Measurements from ENCODE around the gene PTGDS.

The PTGDS gene

DNA sequence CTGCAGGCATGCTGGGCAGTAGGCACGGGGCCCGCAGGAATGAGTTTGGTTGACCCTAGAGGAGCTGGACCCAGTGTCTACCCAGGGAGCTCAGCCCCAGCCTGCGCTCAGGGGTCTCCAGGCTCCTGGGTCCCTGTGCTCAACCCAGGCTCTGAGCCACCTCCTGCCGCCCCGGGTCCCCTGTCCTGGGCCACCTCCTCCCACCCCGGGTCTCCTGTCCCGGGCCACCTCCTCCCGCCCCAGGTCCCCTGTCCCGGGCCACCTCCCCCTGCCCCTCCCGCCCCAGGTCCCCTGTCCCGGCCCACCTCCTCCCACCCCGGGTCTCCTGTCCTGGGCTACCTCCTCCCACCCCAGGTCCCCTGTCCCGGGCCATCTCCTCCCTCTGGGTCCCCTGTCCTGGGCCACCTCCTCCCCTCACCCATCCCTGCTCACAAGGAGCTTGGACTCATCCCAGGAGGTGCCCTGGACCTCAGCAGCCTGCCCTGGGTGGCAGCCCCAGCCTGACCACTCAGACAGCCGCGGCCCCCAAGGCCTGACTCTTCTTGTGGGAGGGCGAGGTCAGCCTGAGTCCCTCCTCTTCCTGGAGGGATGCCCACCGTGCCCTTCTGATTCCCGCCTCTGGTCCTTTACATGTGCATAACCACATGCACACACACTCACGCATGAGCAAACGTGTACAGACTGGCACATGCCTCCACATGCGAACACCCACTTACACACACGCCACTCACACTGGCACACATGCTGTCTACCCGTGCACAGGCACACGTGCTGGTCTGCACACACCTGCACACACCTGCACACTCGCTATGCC lies 22.8 kb upstream of the PTGDS start:
- Histone ChIP-seq H3K4me1 (ENCODE audit: control insufficient read depth, insufficient read depth, low read length) (no peaks in the 10 kb centered on the region; the same call in 1 of the 2 replicates), H3K4me3 (ENCODE audit: low read depth, low read length) (no peak overlapping the region), H3K36me3 (ENCODE audit: control insufficient read depth in 2 of 2, insufficient read depth in 1 of 2, low read length in 2 of 2) (no peaks in the 10 kb centered on the region), H3K27ac (ENCODE audit: extremely low read depth, low read depth, low read length) (no peak overlapping the region), H3K9me3 (ENCODE audit: control insufficient read depth, insufficient read depth, low read depth, low read length) (no peaks in the 10 kb centered on the region)
- TF ChIP-seq EGR2 (tag by site-specific recombination; IDR thresholded peaks at IDR 0.05; ENCODE audit: low read depth) (no peak), ZNF10 (tag by site-specific recombination; IDR thresholded peaks at IDR 0.05) (no peak), ZNF138 (tag by site-specific recombination; IDR thresholded peaks at IDR 0.05; ENCODE audit: borderline replicate concordance) (no peak)
- TF ChIP-seq, protein P1, sequence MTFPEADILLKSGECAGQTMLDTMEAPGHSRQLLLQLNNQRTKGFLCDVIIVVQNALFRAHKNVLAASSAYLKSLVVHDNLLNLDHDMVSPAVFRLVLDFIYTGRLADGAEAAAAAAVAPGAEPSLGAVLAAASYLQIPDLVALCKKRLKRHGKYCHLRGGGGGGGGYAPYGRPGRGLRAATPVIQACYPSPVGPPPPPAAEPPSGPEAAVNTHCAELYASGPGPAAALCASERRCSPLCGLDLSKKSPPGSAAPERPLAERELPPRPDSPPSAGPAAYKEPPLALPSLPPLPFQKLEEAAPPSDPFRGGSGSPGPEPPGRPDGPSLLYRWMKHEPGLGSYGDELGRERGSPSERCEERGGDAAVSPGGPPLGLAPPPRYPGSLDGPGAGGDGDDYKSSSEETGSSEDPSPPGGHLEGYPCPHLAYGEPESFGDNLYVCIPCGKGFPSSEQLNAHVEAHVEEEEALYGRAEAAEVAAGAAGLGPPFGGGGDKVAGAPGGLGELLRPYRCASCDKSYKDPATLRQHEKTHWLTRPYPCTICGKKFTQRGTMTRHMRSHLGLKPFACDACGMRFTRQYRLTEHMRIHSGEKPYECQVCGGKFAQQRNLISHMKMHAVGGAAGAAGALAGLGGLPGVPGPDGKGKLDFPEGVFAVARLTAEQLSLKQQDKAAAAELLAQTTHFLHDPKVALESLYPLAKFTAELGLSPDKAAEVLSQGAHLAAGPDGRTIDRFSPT (tag by site-specific recombination; IDR thresholded peaks at IDR 0.05): peak; percentile 56; the same call in 1 of the 2 replicates
- CTCF ChIA-PET: interaction anchor here (1.0 to 1.6 kb wide), 4 partner anchors 9 to 81 kb away, joined by 3 to 6 read pairs (median 4); partner anchors contain the start of genes C8G and PAXX
- POLR2A ChIA-PET: interaction anchor here (0.5 kb wide), 1 partner anchor 16 kb away, joined by 5 read pairs; no protein-coding TSS in a partner anchor

DNA sequence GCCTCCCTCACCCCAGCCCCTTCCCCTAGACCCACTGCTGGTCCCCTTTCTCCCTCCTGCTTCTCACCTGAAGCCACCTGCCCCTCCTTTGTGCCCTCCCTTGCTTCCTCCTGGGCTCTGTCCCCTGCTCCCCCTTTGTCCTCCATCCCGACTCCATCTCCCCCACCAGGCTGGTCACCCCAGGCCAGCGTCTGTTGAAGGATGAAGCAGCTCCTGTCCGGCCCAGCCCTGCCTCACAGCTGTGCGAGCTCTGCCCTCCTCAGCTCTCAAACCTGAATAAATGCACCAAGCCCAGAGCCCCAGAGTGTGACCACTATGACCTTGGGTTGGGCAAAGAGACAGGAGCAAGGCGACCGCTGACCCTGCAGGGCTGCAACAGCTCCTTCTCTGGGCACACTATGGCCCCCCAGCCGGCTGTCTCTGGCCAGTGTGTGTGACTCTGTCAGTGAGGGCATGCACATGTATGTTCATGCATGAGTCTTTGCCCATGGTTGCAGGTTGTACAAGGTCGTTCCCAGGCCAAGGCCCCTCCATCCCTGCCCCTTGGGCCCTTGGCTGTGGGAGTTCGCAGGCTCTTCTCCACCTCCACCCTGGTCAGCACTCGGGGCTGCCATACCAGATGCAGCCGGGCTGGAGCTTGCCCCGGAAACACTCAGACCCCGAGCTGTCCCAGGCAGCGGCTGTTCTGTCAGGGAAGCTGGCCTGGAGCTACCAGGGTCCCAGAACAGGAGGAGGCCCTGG lies 21.9 kb upstream of the PTGDS start:
- H3K9me3 ChIP-seq (ENCODE audit: control insufficient read depth, insufficient read depth, low read depth, low read length): no peaks in the 10 kb centered on the region
- H3K27ac ChIP-seq (ENCODE audit: extremely low read depth, low read depth, low read length): no peak overlapping the region
- no peak overlapping the region for H3K4me3 ChIP-seq (ENCODE audit: low read depth, low read length)
- H3K4me1 ChIP-seq (ENCODE audit: control insufficient read depth, insufficient read depth, low read length): no peaks in the 10 kb centered on the region; the same call in 1 of the 2 replicates
- POLR2A ChIA-PET: no interaction called here
- CTCF ChIA-PET: interaction anchor here (0.7 to 1.0 kb wide), 3 partner anchors 10 to 80 kb away, joined by 3 to 4 read pairs (median 3); partner anchors contain the start of gene C8G
- no peak for TF ChIP-seq ZBTB1 (tag by site-specific recombination; IDR thresholded peaks at IDR 0.05)
- TF ChIP-seq ZNF701 (tag by site-specific recombination; IDR thresholded peaks at IDR 0.05): no peak
- H3K36me3 ChIP-seq (ENCODE audit: control insufficient read depth in 2 of 2, insufficient read depth in 1 of 2, low read length in 2 of 2): no peaks in the 10 kb centered on the region

DNA sequence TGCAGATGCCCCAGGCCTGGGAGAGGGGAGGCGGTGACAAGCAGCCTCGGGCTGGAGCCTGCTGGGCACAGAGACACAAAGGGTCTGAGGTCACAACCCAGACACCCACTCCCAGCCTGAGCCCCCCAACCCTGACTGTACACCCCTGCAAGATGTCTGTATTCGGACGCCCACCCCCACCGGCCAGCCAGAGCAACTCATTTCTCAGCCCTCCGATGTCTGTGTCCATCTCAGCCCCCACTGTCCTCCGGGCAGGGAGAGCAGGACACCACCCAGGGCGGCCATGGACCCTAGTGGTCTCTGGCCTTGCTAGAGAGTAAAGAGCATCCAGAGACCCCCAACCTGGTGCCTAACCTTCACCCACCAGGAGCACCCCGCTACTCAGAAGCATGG lies 21.4 kb upstream of the PTGDS start:
- no peaks in the 10 kb centered on the region for H3K9me3 ChIP-seq (ENCODE audit: control insufficient read depth, insufficient read depth, low read depth, low read length)
- POLR2A ChIA-PET: no interaction called here
- H3K4me1 ChIP-seq (ENCODE audit: control insufficient read depth, insufficient read depth, low read length): no peaks in the 10 kb centered on the region

DNA sequence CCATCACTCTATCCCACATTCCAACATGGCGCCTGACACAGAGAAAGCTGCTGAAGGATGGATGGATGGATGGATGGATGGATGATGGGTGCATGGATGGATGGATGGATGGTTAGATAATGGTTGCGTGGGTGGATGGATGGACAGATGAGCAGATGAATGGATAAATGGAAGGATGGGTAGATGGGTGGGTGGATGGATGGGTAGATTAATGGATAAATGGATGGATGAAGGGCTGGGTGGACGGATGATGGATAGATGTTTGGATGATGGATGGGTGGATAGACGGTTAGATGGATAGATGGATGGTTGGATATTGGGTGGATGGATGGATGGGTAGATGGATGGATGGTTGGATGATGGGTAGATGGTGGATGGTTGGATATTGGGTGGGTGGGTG lies 20.7 kb upstream of the PTGDS start:
- no peaks in the 10 kb centered on the region for H3K4me1 ChIP-seq (ENCODE audit: control insufficient read depth, insufficient read depth, low read length)
- H3K4me3 ChIP-seq (ENCODE audit: low read depth, low read length): no peak overlapping the region
- no peaks in the 10 kb centered on the region for H3K36me3 ChIP-seq (ENCODE audit: control insufficient read depth in 2 of 2, insufficient read depth in 1 of 2, low read length in 2 of 2)
- H3K9me3 ChIP-seq (ENCODE audit: control insufficient read depth, insufficient read depth, low read depth, low read length): no peaks in the 10 kb centered on the region
- ChIA-PET POLR2A (no interaction called here), CTCF (no interaction called here)
- H3K27ac ChIP-seq (ENCODE audit: extremely low read depth, low read depth, low read length): no peak overlapping the region
- TF ChIP-seq ZNF248 (tag by site-specific recombination; IDR thresholded peaks at IDR 0.05) (0 out of 2 replicates have a peak, but pooled peaks have one; percentile 27), ZNF335 (tag by site-specific recombination; conservative IDR thresholded peaks at IDR 0.05) (no peak), ZNF350 (tag by site-specific recombination; IDR thresholded peaks at IDR 0.05) (no peak), ZNF521 (tag by site-specific recombination; IDR thresholded peaks at IDR 0.05) (0 out of 2 replicates have a peak, but pooled peaks have one; percentile 69), HOXC10 (CRISPR knock-in tag; IDR thresholded peaks at IDR 0.05) (no peak), ZFHX2 (tag by site-specific recombination; conservative IDR thresholded peaks at IDR 0.05) (peak; percentile 81), ZNF600 (tag by site-specific recombination; IDR thresholded peaks at IDR 0.05) (no peak), ZBTB21 (tag by site-specific recombination; IDR thresholded peaks at IDR 0.05) (no peak), ZNF785 (tag by site-specific recombination; IDR thresholded peaks at IDR 0.05) (no peak), ZNF558 (tag by site-specific recombination; IDR thresholded peaks at IDR 0.05) (no peak), ZBTB17 (tag by site-specific recombination; IDR thresholded peaks at IDR 0.05) (peak; percentile 94), ZBTB48 (tag by site-specific recombination; IDR thresholded peaks at IDR 0.05) (no peak), ZNF747 (tag by site-specific recombination; IDR thresholded peaks at IDR 0.05) (0 out of 2 replicates have a peak, but pooled peaks have one; percentile 26)
- TF ChIP-seq, protein P2, sequence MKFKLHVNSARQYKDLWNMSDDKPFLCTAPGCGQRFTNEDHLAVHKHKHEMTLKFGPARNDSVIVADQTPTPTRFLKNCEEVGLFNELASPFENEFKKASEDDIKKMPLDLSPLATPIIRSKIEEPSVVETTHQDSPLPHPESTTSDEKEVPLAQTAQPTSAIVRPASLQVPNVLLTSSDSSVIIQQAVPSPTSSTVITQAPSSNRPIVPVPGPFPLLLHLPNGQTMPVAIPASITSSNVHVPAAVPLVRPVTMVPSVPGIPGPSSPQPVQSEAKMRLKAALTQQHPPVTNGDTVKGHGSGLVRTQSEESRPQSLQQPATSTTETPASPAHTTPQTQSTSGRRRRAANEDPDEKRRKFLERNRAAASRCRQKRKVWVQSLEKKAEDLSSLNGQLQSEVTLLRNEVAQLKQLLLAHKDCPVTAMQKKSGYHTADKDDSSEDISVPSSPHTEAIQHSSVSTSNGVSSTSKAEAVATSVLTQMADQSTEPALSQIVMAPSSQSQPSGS (tag by site-specific recombination; IDR thresholded peaks at IDR 0.05; ENCODE audit: low read depth): no peak
- TF ChIP-seq, protein P3, sequence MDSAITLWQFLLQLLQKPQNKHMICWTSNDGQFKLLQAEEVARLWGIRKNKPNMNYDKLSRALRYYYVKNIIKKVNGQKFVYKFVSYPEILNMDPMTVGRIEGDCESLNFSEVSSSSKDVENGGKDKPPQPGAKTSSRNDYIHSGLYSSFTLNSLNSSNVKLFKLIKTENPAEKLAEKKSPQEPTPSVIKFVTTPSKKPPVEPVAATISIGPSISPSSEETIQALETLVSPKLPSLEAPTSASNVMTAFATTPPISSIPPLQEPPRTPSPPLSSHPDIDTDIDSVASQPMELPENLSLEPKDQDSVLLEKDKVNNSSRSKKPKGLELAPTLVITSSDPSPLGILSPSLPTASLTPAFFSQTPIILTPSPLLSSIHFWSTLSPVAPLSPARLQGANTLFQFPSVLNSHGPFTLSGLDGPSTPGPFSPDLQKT (IDR thresholded peaks at IDR 0.05; ENCODE audit: borderline replicate concordance, low read depth, low read length): no peak

More for the DNA sequence above, 21.4 kb upstream of the PTGDS start:
- no peak for TF ChIP-seq BCL11B (tag by site-specific recombination; IDR thresholded peaks at IDR 0.05; ENCODE audit: low read depth)
- no peak for TF ChIP-seq ZNF302 (tag by site-specific recombination; IDR thresholded peaks at IDR 0.05; ENCODE audit: low read depth)
- no peak overlapping the region for H3K4me3 ChIP-seq (ENCODE audit: low read depth, low read length)
- CTCF ChIA-PET: interaction anchor here (0.7 to 1.0 kb wide), 2 partner anchors 11 to 18 kb away, joined by 3 read pairs; partner anchors contain the start of gene C8G
- H3K36me3 ChIP-seq (ENCODE audit: control insufficient read depth in 2 of 2, insufficient read depth in 1 of 2, low read length in 2 of 2): no peaks in the 10 kb centered on the region
- H3K27ac ChIP-seq (ENCODE audit: extremely low read depth, low read depth, low read length): no peak overlapping the region

Data from HEK293 (cell line).